ENCODE results near the gene ZNF709.

GRCh38 chr19:12481781-12482508 lies 2.7 kb downstream of the ZNF709 start:
- TF ChIP-seq EP300 (IDR thresholded peaks at IDR 0.05; ENCODE audit: borderline replicate concordance) = no peak
- TF ChIP-seq ZBTB7A (IDR thresholded peaks at IDR 0.05; ENCODE audit: low read depth) = no peak

All from Ishikawa (cell line).